HUES48 (cell line): ENCODE measurements around the gene ABCA4.
"Not testable (repeated sequence)": the region's sequence is repeated elsewhere in the genome, so short reads cannot be mapped to it uniquely, and the experiment has no call there.

Source experiments
- H3K27ac ChIP-seq: one replicate; pipeline ENCODE4 v1.7.0; 2013; ENCODE audit warnings: low read depth, low read length, inconsistent platforms
- H3K27me3 ChIP-seq: 2 replicates; pipeline ENCODE4 v1.6.1; 2013; ENCODE audit warnings: mild to moderate bottlenecking, low read length; ENCODE audit not compliant: control insufficient read depth, insufficient read depth
- H3K36me3 ChIP-seq: 2 replicates; pipeline ENCODE4 v1.6.1; 2013; ENCODE audit warnings: low read length; ENCODE audit not compliant: control insufficient read depth, insufficient read depth
- H3K4me1 ChIP-seq: 2 replicates; pipeline ENCODE4 v1.6.1; 2013; ENCODE audit warnings: mild to moderate bottlenecking, low read length; ENCODE audit not compliant: control insufficient read depth, insufficient read depth
- H3K4me3 ChIP-seq: 2 replicates; pipeline ENCODE4 v1.5.1; 2013; ENCODE audit warnings: mild to moderate bottlenecking, low read depth, low read length
- H3K9ac ChIP-seq: 2 replicates; pipeline ENCODE4 v1.6.1; 2013; ENCODE audit warnings: mild to moderate bottlenecking, low read depth, low read length, moderate library complexity
- H3K9me3 ChIP-seq: 2 replicates; pipeline ENCODE4 v1.6.1; 2013; ENCODE audit warnings: low read length; ENCODE audit not compliant: control insufficient read depth, insufficient read depth

The ABCA4 gene

DNA sequence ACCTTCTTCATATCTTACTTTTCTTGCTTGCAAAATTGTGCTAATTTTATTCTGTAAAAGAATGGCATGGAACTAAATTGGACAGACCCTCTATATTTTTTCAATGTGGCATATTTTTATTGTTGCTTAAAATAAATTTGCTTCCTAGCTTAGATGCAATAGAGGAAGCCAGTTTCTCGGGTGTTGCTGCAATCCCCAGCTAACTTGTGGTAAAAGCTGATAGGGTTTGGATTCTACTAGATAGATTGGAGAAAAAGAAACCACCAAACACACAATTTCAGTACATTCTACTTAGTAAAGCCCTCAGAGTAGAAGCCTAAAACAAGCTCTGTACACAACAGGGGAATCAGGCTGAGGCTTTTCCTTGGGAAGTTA is 162.2 kb downstream of the ABCA4 start:
- no peaks in the 10 kb centered on the region; the same call in 1 of the 2 replicates for H3K4me1 ChIP-seq
- H3K27ac ChIP-seq: no peak overlapping the region
- no peaks in the 10 kb centered on the region; the same call in 1 of the 2 replicates for H3K9me3 ChIP-seq
- no peak overlapping the region for H3K9ac ChIP-seq
- no peak overlapping the region for H3K4me3 ChIP-seq
- H3K27me3 ChIP-seq: no peaks in the 10 kb centered on the region
- no peaks in the 10 kb centered on the region for H3K36me3 ChIP-seq

DNA sequence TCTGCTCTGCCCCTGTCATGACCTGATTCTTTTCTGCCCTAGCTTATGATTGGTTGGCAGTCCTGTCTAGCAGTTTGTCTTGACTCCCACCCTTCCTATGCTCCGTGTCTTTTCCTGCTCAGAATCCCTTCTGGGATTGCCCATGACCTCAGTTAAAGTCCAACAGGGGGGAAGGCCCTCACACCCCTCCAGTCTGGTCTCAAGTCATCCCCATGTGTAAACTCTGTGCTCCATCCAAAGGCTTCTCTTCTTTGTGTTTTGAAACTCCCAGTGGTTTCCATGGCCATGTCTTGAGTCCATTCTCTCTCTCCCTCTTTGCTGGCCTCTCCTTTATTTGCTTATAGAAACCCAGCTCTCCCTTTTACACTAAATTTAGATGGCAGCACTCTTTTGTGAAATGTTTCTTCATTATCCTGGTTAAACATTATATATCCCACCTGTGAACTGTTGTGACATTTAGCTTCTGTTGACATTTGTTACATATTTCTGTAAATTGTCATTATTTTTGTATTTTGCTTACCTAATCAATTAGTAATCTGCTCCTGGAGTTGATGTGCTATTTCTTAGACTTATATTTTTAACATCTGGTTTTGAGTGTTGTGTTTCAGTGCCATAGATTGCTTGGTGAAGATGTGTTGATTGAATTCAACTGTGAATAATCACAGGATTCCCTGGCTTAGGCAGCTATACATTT is 162.8 kb downstream of the ABCA4 start:
- H3K9ac ChIP-seq: no peak overlapping the region
- no peaks in the 10 kb centered on the region for H3K27me3 ChIP-seq
- no peaks in the 10 kb centered on the region for H3K4me1 ChIP-seq
- H3K9me3 ChIP-seq: no peaks in the 10 kb centered on the region; the same call in 1 of the 2 replicates
- no peak overlapping the region for H3K4me3 ChIP-seq
- no peaks in the 10 kb centered on the region for H3K36me3 ChIP-seq
- H3K27ac ChIP-seq: no peak overlapping the region

DNA sequence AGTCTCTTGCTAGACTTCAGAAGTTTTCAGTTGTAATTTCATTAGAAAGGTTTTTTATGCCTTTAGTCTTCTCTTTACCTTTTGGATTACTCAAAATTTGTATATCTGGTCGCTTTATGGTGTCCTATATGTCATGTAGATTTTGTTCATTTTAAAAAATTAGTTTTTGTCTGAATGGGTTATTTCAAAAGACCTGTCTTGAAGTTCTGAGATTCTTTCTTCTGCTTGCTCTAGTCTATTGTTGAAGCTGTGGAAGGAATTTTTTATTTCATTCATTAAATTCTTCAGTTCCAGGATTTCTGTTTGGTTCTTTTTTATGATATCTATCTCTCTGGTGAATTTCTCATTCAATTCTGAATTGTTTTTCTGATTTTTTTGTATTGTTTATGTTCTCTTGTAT is 165.2 kb downstream of the ABCA4 start:
- H3K36me3 ChIP-seq: no peaks in the 10 kb centered on the region
- no peaks in the 10 kb centered on the region for H3K27me3 ChIP-seq
- no peak overlapping the region for H3K4me3 ChIP-seq

DNA sequence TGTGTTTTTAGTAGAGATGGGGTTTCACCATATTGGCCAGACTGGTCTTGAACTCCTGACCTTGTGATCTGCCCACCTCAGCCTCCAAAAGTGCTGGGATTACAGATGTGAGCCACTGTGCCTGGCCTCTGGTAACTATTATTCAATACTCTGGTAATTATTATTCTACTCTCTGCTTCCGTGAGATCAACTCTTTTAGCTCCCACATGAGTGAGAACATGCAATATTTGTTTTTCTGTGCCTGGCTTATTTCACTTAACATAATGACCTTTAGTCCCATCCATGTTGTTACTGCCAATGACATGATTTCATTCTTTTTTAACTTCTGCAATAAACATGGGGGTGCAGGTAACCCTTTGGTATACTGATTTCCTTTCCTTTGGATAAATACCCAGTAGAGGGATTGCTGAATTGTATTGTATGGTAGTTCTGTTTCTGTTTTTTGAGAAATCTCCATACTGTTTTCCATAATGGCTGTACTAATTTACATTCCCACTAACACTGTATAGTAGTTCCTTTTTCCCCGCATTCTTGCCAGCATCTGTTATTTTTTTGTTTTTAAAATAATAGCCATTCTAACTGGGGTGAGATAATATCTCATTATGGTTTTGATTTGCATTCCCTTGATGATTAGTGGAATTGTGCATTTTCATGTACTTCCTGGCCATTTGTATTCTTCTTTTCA is 173.8 kb downstream of the ABCA4 start:
- not testable (repeated sequence) for H3K27ac ChIP-seq, H3K4me1 ChIP-seq, H3K36me3 ChIP-seq, H3K27me3 ChIP-seq, H3K4me3 ChIP-seq, H3K9ac ChIP-seq
- H3K9me3 ChIP-seq: peaks cover 12% of the 10 kb centered on the region; the same call in 1 of the 2 replicates

More for the DNA sequence above, 165.2 kb downstream of the ABCA4 start:
- Histone ChIP-seq H3K4me1 (no peaks in the 10 kb centered on the region), H3K9ac (no peak overlapping the region), H3K9me3 (peaks cover 5% of the 10 kb centered on the region; the same call in 1 of the 2 replicates), H3K27ac (no peak overlapping the region)
